ENCODE data around the gene SULF2. TPM values are rescaled to one million over a fixed set of nuclear protein-coding genes. Genes with fewer than 3 reads are reported as not detected.

SULF2 gene
- total and polyA plus RNA-seq, 2 experiments from 2014 or later: 49.0 to 66.6 TPM

DNA sequence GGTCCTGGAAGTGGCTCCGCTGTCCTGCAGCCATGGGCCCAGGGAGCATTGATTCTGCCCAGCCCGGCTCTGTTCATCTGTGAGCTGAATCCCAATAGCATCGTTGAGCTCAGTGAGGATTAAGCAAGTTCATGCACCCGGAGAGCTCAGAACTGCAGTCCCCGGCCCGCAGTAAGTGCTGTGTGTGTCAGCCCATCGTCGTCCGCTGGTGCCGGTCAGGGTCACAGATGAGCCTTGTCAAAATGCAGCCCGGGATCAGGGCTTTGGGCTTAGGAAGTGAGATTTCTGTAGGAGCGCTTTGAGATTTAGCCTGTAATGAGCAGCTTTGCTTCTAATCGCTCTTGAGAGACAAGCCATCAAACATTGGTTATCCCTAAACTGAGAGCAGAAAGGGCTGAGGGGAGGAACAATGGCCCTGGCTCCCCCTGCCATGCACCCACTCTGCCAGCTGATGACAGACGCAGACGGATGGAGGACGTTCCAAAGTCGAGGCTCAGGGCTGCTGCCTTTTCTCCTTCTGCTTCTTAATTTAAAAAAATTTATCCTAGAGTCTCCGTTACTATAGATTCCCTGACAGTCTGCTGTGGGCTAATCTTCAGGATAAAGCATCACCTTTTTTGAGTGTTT, 25.6 kb upstream of the SULF2 start:
- no peak overlapping the region for H3K4me2 ChIP-seq
- no peak overlapping the region for H2AFZ ChIP-seq
- no peaks in the 10 kb centered on the region for H3K9me3 ChIP-seq (ENCODE audit: low read depth)
- H3K36me3 ChIP-seq (replicated peaks; ENCODE audit: insufficient read depth, low read depth): no peaks in the 10 kb centered on the region
- no peak overlapping the region for H3K27ac ChIP-seq
- WGBS (ENCODE audit: low lambda C conversion rate, missing lambda C conversion rate): 52% methylated on average over 18 of the region's 18 CpGs
- H3K79me2 ChIP-seq: no peaks in the 10 kb centered on the region
- no peaks in the 10 kb centered on the region for H3K4me1 ChIP-seq (ENCODE audit: insufficient read depth)
- H4K20me1 ChIP-seq (ENCODE audit: insufficient read depth, poor library complexity, severe bottlenecking): no peaks in the 10 kb centered on the region
- DNase-seq (ENCODE audit: low spot score): no peak
- peaks cover 16% of the 10 kb centered on the region for H3K27me3 ChIP-seq
- no peaks in the 10 kb centered on the region for H3K9me2 ChIP-seq (replicated peaks; ENCODE audit: insufficient read depth)
- H3K4me3 ChIP-seq: no peak overlapping the region
- TF ChIP-seq EZH2 (IDR thresholded peaks at IDR 0.05; ENCODE audit: borderline replicate concordance) (no peak), EZH2phosphoT487 (IDR thresholded peaks at IDR 0.05; ENCODE audit: low read depth, severe bottlenecking, unreplicated experiment) (no peak)
- TF ChIP-seq, protein P1, sequence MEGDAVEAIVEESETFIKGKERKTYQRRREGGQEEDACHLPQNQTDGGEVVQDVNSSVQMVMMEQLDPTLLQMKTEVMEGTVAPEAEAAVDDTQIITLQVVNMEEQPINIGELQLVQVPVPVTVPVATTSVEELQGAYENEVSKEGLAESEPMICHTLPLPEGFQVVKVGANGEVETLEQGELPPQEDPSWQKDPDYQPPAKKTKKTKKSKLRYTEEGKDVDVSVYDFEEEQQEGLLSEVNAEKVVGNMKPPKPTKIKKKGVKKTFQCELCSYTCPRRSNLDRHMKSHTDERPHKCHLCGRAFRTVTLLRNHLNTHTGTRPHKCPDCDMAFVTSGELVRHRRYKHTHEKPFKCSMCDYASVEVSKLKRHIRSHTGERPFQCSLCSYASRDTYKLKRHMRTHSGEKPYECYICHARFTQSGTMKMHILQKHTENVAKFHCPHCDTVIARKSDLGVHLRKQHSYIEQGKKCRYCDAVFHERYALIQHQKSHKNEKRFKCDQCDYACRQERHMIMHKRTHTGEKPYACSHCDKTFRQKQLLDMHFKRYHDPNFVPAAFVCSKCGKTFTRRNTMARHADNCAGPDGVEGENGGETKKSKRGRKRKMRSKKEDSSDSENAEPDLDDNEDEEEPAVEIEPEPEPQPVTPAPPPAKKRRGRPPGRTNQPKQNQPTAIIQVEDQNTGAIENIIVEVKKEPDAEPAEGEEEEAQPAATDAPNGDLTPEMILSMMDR (IDR thresholded peaks at IDR 0.05; ENCODE audit: poor library complexity): no peak

DNA sequence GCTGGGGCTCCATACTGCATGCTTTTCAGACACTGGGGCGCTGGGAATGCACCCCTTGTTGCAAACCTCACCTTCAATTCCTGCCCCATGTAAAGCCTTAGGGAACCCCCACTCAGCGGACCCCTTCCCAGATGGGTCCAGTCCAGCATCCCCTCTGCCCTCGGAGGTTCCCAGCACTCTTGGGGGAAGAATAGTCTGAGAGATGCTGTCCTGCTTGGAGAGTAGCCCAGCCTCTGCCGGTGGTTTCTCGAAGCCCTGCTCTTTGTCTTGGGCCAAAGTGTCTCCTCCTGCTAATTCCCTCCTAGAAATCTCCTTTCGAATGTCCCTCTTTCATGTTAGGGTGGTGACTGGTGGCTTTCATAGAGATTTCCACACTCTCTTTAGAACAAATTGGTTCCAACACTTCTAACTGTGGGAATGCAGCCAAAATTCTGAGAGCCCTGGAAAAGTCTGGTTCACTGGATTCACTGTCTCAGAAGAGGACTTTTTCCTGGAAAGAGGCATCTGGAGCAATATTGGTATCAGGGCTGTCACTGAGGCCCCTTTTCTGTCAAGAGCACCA, 24.9 kb upstream of the SULF2 start:
- Histone ChIP-seq H3K27me3 (peaks cover 21% of the 10 kb centered on the region), H2AFZ (no peak overlapping the region)

DNA sequence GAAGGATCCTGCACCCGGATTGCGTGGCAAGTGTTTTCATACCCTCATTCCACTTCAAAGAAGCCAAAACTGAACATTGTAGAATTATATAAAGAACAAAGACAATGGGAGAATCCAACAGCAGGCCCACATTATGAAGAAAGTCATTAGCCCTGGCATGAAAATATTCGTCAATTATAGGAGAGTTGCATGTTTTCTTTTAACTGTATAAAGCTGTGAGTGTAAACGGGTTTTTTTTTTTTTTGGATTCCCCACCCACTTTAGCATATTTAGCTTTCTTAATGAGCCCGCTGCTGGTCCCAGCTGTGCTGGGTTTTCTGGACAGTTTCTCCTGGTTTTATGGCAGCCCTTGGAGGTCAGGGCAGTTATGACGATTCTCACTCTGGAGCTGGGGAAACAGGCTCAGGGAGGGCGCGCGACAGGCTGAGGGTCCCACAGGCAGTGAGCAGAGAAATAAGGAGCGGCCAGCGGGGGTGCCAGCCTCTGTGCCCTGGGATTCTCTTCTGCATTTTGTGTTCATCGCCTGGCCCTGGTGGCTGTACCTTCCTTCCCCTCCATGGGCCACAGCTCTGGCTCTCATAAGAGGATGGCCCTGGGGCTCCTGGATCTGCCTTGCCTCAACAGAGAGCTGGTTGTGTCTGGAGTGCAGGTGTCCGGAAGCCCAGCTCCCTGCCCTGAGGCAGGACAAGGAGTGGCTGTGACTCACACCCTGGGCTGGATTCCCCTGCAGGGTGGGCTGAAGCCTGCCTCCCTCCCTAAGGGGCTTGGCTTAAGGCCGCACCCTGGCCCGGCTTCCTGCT, 24.1 kb upstream of the SULF2 start:
- no peak overlapping the region for H3K4me2 ChIP-seq
- no peaks in the 10 kb centered on the region for H3K9me2 ChIP-seq (replicated peaks; ENCODE audit: insufficient read depth)
- no peak overlapping the region for H3K27ac ChIP-seq
- H3K9me3 ChIP-seq (ENCODE audit: low read depth): no peaks in the 10 kb centered on the region
- H2AFZ ChIP-seq: no peak overlapping the region
- 77% methylated on average over 15 of the region's 15 CpGs for WGBS (ENCODE audit: low lambda C conversion rate, missing lambda C conversion rate)
- H3K4me3 ChIP-seq: no peak overlapping the region
- no peaks in the 10 kb centered on the region for H3K4me1 ChIP-seq (ENCODE audit: insufficient read depth)
- peak; percentile 41 for DNase-seq (ENCODE audit: low spot score)
- peaks cover 21% of the 10 kb centered on the region for H3K27me3 ChIP-seq
- no peaks in the 10 kb centered on the region for H4K20me1 ChIP-seq (ENCODE audit: insufficient read depth, poor library complexity, severe bottlenecking)
- no peak for TF ChIP-seq EZH2 (IDR thresholded peaks at IDR 0.05; ENCODE audit: borderline replicate concordance)
- TF ChIP-seq, protein P1 (IDR thresholded peaks at IDR 0.05; ENCODE audit: poor library complexity): no peak
- no peak for TF ChIP-seq EZH2phosphoT487 (IDR thresholded peaks at IDR 0.05; ENCODE audit: low read depth, severe bottlenecking, unreplicated experiment)
- H3K79me2 ChIP-seq: no peaks in the 10 kb centered on the region
- no peaks in the 10 kb centered on the region for H3K36me3 ChIP-seq (replicated peaks; ENCODE audit: insufficient read depth, low read depth)

More for the DNA sequence above, 24.9 kb upstream of the SULF2 start:
- H3K4me1 ChIP-seq (ENCODE audit: insufficient read depth): no peaks in the 10 kb centered on the region
- no peaks in the 10 kb centered on the region for H3K79me2 ChIP-seq
- no peaks in the 10 kb centered on the region for H4K20me1 ChIP-seq (ENCODE audit: insufficient read depth, poor library complexity, severe bottlenecking)
- no peaks in the 10 kb centered on the region for H3K9me3 ChIP-seq (ENCODE audit: low read depth)
- no peaks in the 10 kb centered on the region for H3K9me2 ChIP-seq (replicated peaks; ENCODE audit: insufficient read depth)
- no peak overlapping the region for H3K4me2 ChIP-seq
- WGBS (ENCODE audit: low lambda C conversion rate, missing lambda C conversion rate): 73% methylated on average over 6 of the region's 6 CpGs
- H3K27ac ChIP-seq: no peak overlapping the region
- TF ChIP-seq EZH2 (IDR thresholded peaks at IDR 0.05; ENCODE audit: borderline replicate concordance): no peak
- TF ChIP-seq, protein P1 (IDR thresholded peaks at IDR 0.05; ENCODE audit: poor library complexity): no peak
- no peak for TF ChIP-seq EZH2phosphoT487 (IDR thresholded peaks at IDR 0.05; ENCODE audit: low read depth, severe bottlenecking, unreplicated experiment)
- no peaks in the 10 kb centered on the region for H3K36me3 ChIP-seq (replicated peaks; ENCODE audit: insufficient read depth, low read depth)
- H3K4me3 ChIP-seq: no peak overlapping the region
- no peak for DNase-seq (ENCODE audit: low spot score)

All from hepatocyte (in vitro differentiated cells).